Type B pancreatic cell (in vitro differentiated cells): Measurements from ENCODE around the gene VWC2. TPM values are rescaled to one million over a fixed set of nuclear protein-coding genes. Genes with fewer than 3 reads are reported as not detected.
A peak's percentile ranks its signal among the peaks of the same experiment; 100 is the strongest.

Experiments used
- DNase-seq: peaks from one replicate; pipeline ENCODE4 v3.0.0; 2021; ENCODE audit warnings: mixed read lengths; ENCODE audit not compliant: unreplicated experiment; ENCODE audit errors: extremely low spot score
- H3K27ac Mint-ChIP-seq: 2 replicates; pipeline ENCODE4 v1.8.0; 2021; ENCODE audit warnings: mild to moderate bottlenecking, mixed read lengths
- H3K27me3 Mint-ChIP-seq: 2 replicates; pipeline ENCODE4 v1.8.0; 2021; ENCODE audit warnings: mixed read lengths
- H3K36me3 Mint-ChIP-seq: 2 replicates; pipeline ENCODE4 v1.8.0; 2021; ENCODE audit warnings: mixed read lengths
- H3K4me1 Mint-ChIP-seq: one replicate; pipeline ENCODE4 v1.8.0; 2021; ENCODE audit warnings: mixed read lengths; ENCODE audit not compliant: unreplicated experiment
- H3K4me3 Mint-ChIP-seq: 2 replicates; pipeline ENCODE4 v1.8.0; 2021; ENCODE audit warnings: mild to moderate bottlenecking, mixed read lengths
- H3K9me3 Mint-ChIP-seq: 2 replicates; pipeline ENCODE4 v1.8.0; 2021; ENCODE audit warnings: mixed read lengths
- CTCF ChIP-seq: fragments of 200-600 bp; sonication (generic); conservative IDR thresholded peaks from 2 replicates; pipeline ENCODE4 v1.5.0; 2021; ENCODE audit warnings: antibody characterized with exemption, mild to moderate bottlenecking
- total RNA-seq: library from RNA; stranded (reverse); gene quantifications from 2 replicates; pipeline ENCODE4 v1.2.1, GENCODE V29; 2021; ENCODE audit warnings: low replicate concordance

Gene VWC2
- total RNA-seq, 1 donor from 2014 or later, result 0.60 TPM

DNA sequence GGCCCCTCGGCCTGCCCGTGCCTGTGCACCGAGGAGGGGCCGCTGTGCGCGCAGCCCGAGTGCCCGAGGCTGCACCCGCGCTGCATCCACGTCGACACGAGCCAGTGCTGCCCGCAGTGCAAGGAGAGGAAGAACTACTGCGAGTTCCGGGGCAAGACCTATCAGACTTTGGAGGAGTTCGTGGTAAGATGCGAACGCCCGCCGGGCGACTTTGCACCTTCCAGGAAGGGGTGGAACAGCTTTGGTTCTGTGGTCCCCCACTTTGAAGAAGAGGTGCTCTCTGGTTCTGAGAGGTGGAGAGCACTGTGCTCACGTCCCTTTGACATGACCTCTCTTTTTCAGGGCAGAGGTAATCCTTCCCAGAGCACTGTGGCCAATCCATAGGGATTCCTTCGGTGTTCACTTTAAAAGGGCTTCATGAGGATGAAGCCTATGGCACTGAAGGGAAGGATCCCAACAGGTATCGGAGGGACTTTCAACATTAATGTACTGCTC, 2.6 kb downstream of the VWC2 start:
- DNase-seq, result no peak
- Mint-ChIP-seq H3K36me3 (no peaks in the 10 kb centered on the region), H3K4me1 (peaks cover 6% of the 10 kb centered on the region), H3K27ac (no peak overlapping the region), H3K4me3 (peak overlapping the region; percentile 60), H3K27me3 (peaks cover 79% of the 10 kb centered on the region), H3K9me3 (no peaks in the 10 kb centered on the region)
- TF ChIP-seq CTCF, result no peak

- no peaks in the 10 kb centered on the region for H3K9me3 Mint-ChIP-seq
- TF ChIP-seq CTCF, result peak; percentile 56
- H3K27ac Mint-ChIP-seq, result no peak overlapping the region
- DNase-seq, result no peak
- H3K4me1 Mint-ChIP-seq, result peaks cover 6% of the 10 kb centered on the region
- peak overlapping the region; percentile 18 for H3K4me3 Mint-ChIP-seq
- H3K27me3 Mint-ChIP-seq, result peaks cover 73% of the 10 kb centered on the region
- no peaks in the 10 kb centered on the region for H3K36me3 Mint-ChIP-seq
Observed at GRCh38 chr7:49776994-49777393, 3.6 kb downstream of the VWC2 start.

GRCh38 chr7:49778731-49779270, 5.4 kb downstream of the VWC2 start:
- no peak for TF ChIP-seq CTCF
- Mint-ChIP-seq H3K27ac (no peak overlapping the region), H3K4me3 (no peak overlapping the region), H3K27me3 (peaks cover 60% of the 10 kb centered on the region), H3K4me1 (no peaks in the 10 kb centered on the region), H3K9me3 (no peaks in the 10 kb centered on the region), H3K36me3 (no peaks in the 10 kb centered on the region)
- no peak for DNase-seq

- TF ChIP-seq CTCF, result no peak
- Mint-ChIP-seq H3K27ac (no peak overlapping the region), H3K4me1 (no peaks in the 10 kb centered on the region), H3K27me3 (peaks cover 53% of the 10 kb centered on the region), H3K4me3 (no peak overlapping the region), H3K36me3 (no peaks in the 10 kb centered on the region), H3K9me3 (no peaks in the 10 kb centered on the region)
- no peak for DNase-seq
Observed at GRCh38 chr7:49780953-49781352, 7.5 kb downstream of the VWC2 start.

DNA sequence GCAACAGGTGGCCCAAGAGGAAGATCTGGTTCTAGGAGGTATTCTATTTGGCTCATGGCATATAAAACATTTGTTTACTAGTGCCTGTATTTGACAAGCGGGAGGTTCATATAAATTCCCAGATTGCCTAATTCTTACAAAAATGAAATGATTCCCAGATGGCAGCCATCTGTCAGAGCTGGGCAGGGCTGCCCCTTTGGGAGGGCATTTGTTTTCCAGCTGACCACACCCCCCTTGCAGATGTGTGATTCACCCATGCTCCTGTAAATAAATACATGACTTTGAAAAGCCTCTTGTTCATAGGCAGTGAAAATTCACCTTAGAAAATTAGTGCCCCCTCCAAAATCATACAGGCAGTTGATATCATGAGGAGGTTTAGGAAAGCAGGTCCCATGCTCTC, 8.6 kb downstream of the VWC2 start:
- TF ChIP-seq CTCF, result no peak
- no peak for DNase-seq
- peaks cover 43% of the 10 kb centered on the region for H3K27me3 Mint-ChIP-seq
- H3K4me1 Mint-ChIP-seq, result no peaks in the 10 kb centered on the region
- no peaks in the 10 kb centered on the region for H3K36me3 Mint-ChIP-seq
- no peaks in the 10 kb centered on the region for H3K9me3 Mint-ChIP-seq
- no peak overlapping the region for H3K4me3 Mint-ChIP-seq
- no peak overlapping the region for H3K27ac Mint-ChIP-seq

DNA sequence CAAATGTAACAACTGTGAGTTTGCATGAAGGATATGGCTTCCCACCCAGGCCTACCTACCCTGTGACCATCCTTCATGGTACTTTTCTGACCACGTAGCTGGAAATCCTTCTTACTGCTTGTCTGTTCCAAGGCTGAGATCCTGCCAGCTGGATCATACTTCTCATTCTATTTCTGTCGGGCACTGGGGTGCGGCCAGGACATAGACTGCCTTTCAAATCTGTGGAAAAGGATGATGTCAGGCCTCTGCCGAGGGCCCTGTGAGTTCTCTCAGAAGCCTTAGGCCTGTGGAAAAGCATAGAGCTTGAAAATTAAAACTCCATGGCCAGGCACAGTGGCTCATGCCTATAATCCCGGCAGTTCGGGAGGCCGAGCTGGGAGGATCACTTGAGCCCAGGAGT, 10.0 kb downstream of the VWC2 start:
- H3K27ac Mint-ChIP-seq, result no peak overlapping the region

More for the DNA sequence above, 10.0 kb downstream of the VWC2 start:
- Mint-ChIP-seq H3K4me1 (no peaks in the 10 kb centered on the region), H3K4me3 (no peak overlapping the region), H3K9me3 (no peaks in the 10 kb centered on the region), H3K36me3 (no peaks in the 10 kb centered on the region), H3K27me3 (peaks cover 31% of the 10 kb centered on the region)
- no peak for TF ChIP-seq CTCF
- no peak for DNase-seq
